Muscle of arm (tissue), 12 donors: ENCODE measurements around the gene COG8. TPM values are rescaled to one million over a fixed set of nuclear protein-coding genes. Genes with fewer than 3 reads are reported as not detected.
"Not testable (repeated sequence)": the region's sequence is repeated elsewhere in the genome, so short reads cannot be mapped to it uniquely, and the experiment has no call there.

Experiments
- DNase-seq: peaks from one replicate; pipeline ENCODE4 v3.0.0-alpha.2; 2013
- polyA plus RNA-seq, 12 donors: library from polyadenylated mRNA; unstranded; fragments of 120-200 nt; gene quantifications; one replicate each; pipeline ENCODE4 v1.2.1, GENCODE V29; 2013; ENCODE audit not compliant: insufficient read length in 12 of 12

COG8 gene
- polyA plus RNA-seq, 12 donors: 18.5 to 26.9 (median 22.5) TPM; not detected in 1

DNA sequence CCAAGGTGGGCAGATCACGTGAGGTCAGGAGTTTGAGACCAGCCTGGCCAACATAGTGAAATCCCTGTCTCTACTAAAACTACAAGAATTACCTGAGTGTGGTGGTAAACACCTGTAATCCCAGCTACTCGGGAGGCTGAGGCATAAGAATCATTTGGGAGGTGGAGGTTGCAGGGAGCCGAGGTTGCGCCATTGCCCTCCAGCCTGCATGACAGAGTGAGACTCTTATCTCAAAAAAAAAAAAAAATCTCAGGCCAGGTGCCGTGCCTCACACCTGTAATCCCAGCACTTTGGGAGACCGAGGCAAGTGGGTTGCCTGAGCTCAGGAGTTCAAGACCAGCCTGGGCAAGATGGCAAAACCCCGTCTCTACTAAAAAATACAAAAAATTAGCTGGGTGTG, 42.6 kb downstream of the COG8 start:
- DNase-seq: not testable (repeated sequence)

DNA sequence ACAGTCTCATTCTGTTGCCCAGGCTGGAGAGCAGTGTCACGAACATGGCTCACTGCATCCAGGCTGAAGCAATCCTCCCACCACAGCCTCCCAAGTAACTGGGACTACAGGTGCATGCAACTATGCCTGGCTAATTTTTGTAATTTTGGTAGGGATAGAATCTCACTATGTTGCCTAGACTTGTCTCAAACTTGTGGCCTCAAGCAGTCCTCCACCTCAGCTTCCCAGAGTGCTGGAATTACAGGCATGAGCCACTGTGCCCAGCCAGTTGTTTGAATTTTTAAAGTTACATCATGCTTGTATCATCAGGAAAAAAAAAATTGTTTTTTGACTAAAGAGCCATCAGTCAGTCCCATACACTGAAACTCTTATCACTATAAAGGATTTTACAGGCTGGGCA, 45.3 kb downstream of the COG8 start:
- no peak for DNase-seq

- DNase-seq: no peak
Measured at GRCh38 chr16:69293401-69293800, 46.0 kb downstream of the COG8 start.

DNA sequence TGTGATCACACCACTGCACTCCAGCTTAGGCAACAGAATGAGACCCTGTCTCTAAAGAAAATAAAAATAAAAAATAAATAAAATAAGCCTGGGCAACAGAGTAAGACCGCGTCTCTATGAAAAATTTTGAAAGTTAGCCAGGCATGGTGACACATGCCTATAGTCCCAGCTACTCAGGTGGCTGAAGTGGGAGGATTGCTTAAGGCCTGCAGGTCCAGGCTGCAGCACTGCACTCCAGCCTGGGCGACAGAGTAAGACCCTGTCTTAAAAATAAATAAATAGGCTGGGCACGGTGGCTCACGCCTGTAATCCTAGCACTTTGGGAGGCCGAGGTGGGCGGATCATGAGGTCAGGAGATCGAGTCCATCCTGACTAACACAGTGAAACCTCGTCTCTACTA, 47.7 kb downstream of the COG8 start:
- not testable (repeated sequence) for DNase-seq

GRCh38 chr16:69286941-69287713, 52.2 kb downstream of the COG8 start:
- DNase-seq: peak; percentile 82

GRCh38 chr16:69285240-69285639, 54.1 kb downstream of the COG8 start:
- no peak for DNase-seq

GRCh38 chr16:69283851-69284250, 55.5 kb downstream of the COG8 start:
- DNase-seq: no peak

GRCh38 chr16:69277413-69277812, 62.0 kb downstream of the COG8 start:
- peak; percentile 23 for DNase-seq

Other genes starting within 250 kb of the COG8 start
- gene HAS3, start 233.9 kb downstream of the COG8 start, polyA plus RNA-seq: 1 to 10 TPM in 10 of 12 donors, not detected in 2; 1.6 to 5.7 (median 2.4) TPM
- 10 to 100 TPM in 11 of 12 donors, not detected in 1; 45.7 to 94.2 (median 70.8) TPM for gene CHTF8, start 207.0 kb downstream of the COG8 start, polyA plus RNA-seq
- 10 to 100 TPM in 11 of 12 donors, not detected in 1; 22.7 to 40.0 (median 35.3) TPM for gene UTP4, start 206.9 kb downstream of the COG8 start, polyA plus RNA-seq
- 10 to 100 TPM; 12.9 to 70.0 (median 17.4) TPM for gene SNTB2, start 152.4 kb downstream of the COG8 start, polyA plus RNA-seq
- 10 to 100 TPM in 11 of 12 donors, not detected in 1; 32.1 to 53.3 (median 35.2) TPM for gene VPS4A, start 28.2 kb downstream of the COG8 start, polyA plus RNA-seq
- gene PDF, start 9.0 kb downstream of the COG8 start, polyA plus RNA-seq: 1 to 10 TPM in 10 of 12 donors, not detected in 2; 1.6 to 4.1 (median 2.7) TPM
- gene NIP7, start 208 bp upstream of the COG8 start, polyA plus RNA-seq: 10 to 100 TPM in 11 of 12 donors, not detected in 1; 15.9 to 34.5 (median 26.2) TPM
- 1 to 10 TPM in 9 of 12 donors, under 1 TPM in 1, not detected in 2; 0.90 to 2.2 (median 1.4) TPM for gene TMED6, start 12.2 kb upstream of the COG8 start, polyA plus RNA-seq
- gene TERF2, start 46.4 kb upstream of the COG8 start, polyA plus RNA-seq: 10 to 100 TPM in 11 of 12 donors, not detected in 1; 13.6 to 50.9 (median 29.8) TPM
- gene CYB5B, start 85.1 kb upstream of the COG8 start, polyA plus RNA-seq: 10 to 100 TPM in 11 of 12 donors, not detected in 1; 51.2 to 83.8 (median 68.1) TPM
- gene NFAT5, start 226.4 kb upstream of the COG8 start, polyA plus RNA-seq: 10 to 100 TPM in 11 of 12 donors, not detected in 1; 13.4 to 36.2 (median 17.9) TPM